Measurements from ENCODE around the gene DHDH. TPM values are rescaled to one million over a fixed set of nuclear protein-coding genes. Genes with fewer than 3 reads are reported as not detected.
"Not testable (repeated sequence)": the region's sequence is repeated elsewhere in the genome, so short reads cannot be mapped to it uniquely, and the experiment has no call there.

DHDH gene
- total and polyA plus RNA-seq, 2 experiments from 2014 or later: 2.2 to 10.2 TPM

DNA sequence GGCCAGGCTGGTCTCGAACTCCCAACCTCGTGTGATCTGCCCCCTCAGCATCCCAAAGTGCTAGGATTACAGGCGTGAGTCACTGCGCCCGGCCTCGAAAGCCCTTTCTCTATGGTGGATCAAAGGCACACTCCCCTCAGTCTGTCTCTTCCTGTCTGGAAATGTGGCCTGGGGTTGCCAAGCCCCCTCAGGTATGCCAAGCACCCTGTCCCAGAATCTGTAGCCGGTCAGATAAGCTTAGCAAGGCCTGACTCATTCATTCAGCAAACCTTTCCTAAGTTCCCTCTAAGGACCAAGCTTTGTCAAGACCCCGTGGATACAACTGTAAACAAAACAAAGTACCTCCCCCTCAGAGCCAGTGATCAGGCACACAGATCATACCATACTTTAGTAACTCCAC is 19.3 kb upstream of the DHDH start:
- H3K27ac ChIP-seq: no peak overlapping the region
- no peak overlapping the region for H3K4me3 ChIP-seq
- TF ChIP-seq, protein P1, sequence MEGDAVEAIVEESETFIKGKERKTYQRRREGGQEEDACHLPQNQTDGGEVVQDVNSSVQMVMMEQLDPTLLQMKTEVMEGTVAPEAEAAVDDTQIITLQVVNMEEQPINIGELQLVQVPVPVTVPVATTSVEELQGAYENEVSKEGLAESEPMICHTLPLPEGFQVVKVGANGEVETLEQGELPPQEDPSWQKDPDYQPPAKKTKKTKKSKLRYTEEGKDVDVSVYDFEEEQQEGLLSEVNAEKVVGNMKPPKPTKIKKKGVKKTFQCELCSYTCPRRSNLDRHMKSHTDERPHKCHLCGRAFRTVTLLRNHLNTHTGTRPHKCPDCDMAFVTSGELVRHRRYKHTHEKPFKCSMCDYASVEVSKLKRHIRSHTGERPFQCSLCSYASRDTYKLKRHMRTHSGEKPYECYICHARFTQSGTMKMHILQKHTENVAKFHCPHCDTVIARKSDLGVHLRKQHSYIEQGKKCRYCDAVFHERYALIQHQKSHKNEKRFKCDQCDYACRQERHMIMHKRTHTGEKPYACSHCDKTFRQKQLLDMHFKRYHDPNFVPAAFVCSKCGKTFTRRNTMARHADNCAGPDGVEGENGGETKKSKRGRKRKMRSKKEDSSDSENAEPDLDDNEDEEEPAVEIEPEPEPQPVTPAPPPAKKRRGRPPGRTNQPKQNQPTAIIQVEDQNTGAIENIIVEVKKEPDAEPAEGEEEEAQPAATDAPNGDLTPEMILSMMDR (IDR thresholded peaks at IDR 0.05; ENCODE audit: low read depth, low read length): no peak
- no peaks in the 10 kb centered on the region for H3K4me1 ChIP-seq (ENCODE audit: low read depth)
- no peaks in the 10 kb centered on the region for H3K27me3 ChIP-seq
- DNase-seq (ENCODE audit: low read depth in 1 of 2, low spot score in 1 of 2): no peak
- no peaks in the 10 kb centered on the region for H3K9me3 ChIP-seq (ENCODE audit: low read depth)
- H3K36me3 ChIP-seq: peaks cover 45% of the 10 kb centered on the region

DNA sequence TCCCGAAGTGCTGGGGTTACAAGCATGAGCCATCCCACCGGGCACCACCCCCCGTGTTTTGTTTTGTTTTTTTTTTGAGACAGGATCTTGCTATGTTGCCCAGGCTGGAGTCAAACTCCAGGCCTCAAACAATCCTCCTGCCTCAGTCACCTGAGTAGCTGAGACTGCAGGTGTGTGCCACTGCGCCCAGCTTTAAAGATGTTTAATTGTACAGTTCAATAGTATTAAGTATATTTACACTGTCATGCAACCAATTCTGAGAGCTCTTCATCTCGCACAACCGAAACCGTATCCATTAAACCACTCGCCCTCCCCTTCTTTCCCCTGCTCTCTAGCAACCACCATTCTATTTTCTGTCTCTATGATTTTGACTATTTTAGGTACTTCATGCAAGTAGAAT is 17.7 kb upstream of the DHDH start:
- H3K9me3 ChIP-seq (ENCODE audit: low read depth): no peaks in the 10 kb centered on the region
- no peak overlapping the region for H3K27ac ChIP-seq
- no peak overlapping the region for H3K4me3 ChIP-seq
- no peaks in the 10 kb centered on the region for H3K27me3 ChIP-seq
- TF ChIP-seq, protein P1 (IDR thresholded peaks at IDR 0.05; ENCODE audit: low read depth, low read length): no peak
- H3K36me3 ChIP-seq: peaks cover 40% of the 10 kb centered on the region
- H3K4me1 ChIP-seq (ENCODE audit: low read depth): no peaks in the 10 kb centered on the region
- DNase-seq (ENCODE audit: low read depth in 1 of 2, low spot score in 1 of 2): no peak

DNA sequence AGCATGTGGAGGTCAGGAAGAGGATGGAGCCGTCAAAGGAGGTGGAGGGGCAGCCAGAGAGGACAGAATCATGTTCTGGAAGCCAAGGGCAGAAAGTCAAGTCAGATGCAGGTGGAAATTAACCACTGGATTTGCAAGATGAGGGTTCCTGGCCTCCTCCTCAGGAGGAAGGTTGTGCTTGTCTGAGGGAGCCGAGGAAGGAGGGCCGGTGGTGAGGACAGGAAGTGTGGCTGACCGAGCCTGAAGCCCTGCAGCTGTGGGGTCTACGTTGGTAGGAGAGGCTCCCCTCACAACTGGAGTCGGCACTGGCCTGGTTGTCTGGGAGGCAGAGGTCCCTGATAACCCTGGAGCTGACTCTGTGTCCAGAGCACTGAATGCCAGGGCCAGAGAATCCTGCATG is 15.4 kb upstream of the DHDH start:
- Histone ChIP-seq H3K4me1 (ENCODE audit: low read depth) (no peaks in the 10 kb centered on the region), H3K36me3 (peaks cover 35% of the 10 kb centered on the region)

DNA sequence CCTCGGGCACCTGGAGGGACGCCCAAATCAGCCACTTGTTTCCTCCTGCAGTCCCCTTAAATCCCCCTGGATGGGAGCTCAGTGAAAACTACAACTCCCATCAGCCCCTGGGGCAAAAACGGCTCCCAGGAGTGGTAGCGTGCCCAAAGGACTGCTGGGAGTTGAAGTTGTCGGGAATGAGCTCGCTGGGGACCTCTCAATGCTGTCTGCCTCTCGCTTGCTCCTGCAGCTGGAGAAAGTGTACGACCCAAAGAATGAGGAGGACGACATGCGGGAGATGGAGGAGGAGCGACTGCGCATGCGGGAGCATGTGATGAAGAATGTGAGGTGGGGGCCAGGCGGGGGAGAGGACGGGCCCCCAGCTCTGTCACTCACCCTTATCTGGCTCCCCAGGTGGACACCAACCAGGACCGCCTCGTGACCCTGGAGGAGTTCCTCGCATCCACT is 14.7 kb upstream of the DHDH start:
- Histone ChIP-seq H3K27ac (no peak overlapping the region), H3K4me1 (ENCODE audit: low read depth) (no peaks in the 10 kb centered on the region), H3K27me3 (no peaks in the 10 kb centered on the region), H3K36me3 (peaks cover 30% of the 10 kb centered on the region), H3K9me3 (ENCODE audit: low read depth) (no peaks in the 10 kb centered on the region), H3K4me3 (no peak overlapping the region)
- TF ChIP-seq, protein P1 (IDR thresholded peaks at IDR 0.05; ENCODE audit: low read depth, low read length): no peak
- DNase-seq (ENCODE audit: low read depth in 1 of 2, low spot score in 1 of 2): peak in 1 of 2 donors; percentile 55

More for the DNA sequence above, 15.4 kb upstream of the DHDH start:
- no peak for DNase-seq (ENCODE audit: low read depth in 1 of 2, low spot score in 1 of 2)
- Histone ChIP-seq H3K9me3 (ENCODE audit: low read depth) (no peaks in the 10 kb centered on the region), H3K27ac (no peak overlapping the region), H3K4me3 (no peak overlapping the region), H3K27me3 (no peaks in the 10 kb centered on the region)
- TF ChIP-seq, protein P1 (IDR thresholded peaks at IDR 0.05; ENCODE audit: low read depth, low read length): no peak

DNA sequence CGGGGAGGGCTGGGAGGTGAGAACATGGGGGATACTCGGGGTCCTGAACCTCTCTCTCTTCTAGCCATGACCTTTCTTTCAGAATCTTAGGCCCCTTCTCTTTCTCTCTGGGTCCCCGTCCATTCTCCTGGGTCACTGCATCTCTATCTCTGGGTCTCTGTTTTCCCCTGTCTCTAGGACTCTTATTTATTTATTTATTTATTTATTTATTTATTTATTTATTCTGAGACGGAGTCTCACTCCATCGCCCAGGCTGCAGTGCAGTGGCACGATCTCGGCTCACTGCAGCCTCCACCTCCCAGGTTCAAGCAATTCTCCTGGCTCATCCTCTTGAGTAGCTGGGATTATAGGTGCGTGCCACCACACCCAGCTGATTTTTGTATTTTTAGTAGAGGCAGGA is 14.2 kb upstream of the DHDH start:
- not testable (repeated sequence) for H3K4me3 ChIP-seq; DNase-seq (ENCODE audit: low read depth in 1 of 2, low spot score in 1 of 2); H3K4me1 ChIP-seq (ENCODE audit: low read depth); H3K9me3 ChIP-seq (ENCODE audit: low read depth); H3K27me3 ChIP-seq; H3K27ac ChIP-seq
- peaks cover 28% of the 10 kb centered on the region for H3K36me3 ChIP-seq

DNA sequence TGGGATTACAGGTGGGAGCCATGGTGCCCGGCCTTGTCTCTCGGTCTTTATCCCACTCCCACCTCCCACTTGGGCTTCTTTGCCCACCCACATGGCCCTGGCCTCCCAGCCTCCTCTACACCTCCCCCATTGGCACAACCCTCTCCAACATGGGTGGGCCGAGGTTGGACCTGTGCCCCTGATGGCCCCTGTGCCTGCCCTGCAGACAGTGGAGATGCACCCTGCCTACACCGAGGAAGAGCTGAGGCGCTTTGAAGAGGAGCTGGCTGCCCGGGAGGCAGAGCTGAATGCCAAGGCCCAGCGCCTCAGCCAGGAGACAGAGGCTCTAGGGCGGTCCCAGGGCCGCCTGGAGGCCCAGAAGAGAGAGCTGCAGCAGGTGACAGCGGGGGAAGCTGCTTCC is 12.6 kb upstream of the DHDH start:
- Histone ChIP-seq H3K9me3 (ENCODE audit: low read depth) (no peaks in the 10 kb centered on the region), H3K4me3 (no peak overlapping the region), H3K36me3 (peaks cover 21% of the 10 kb centered on the region), H3K4me1 (ENCODE audit: low read depth) (no peaks in the 10 kb centered on the region), H3K27me3 (no peaks in the 10 kb centered on the region), H3K27ac (no peak overlapping the region)
- TF ChIP-seq, protein P1 (IDR thresholded peaks at IDR 0.05; ENCODE audit: low read depth, low read length): no peak
- no peak for DNase-seq (ENCODE audit: low read depth in 1 of 2, low spot score in 1 of 2)
